GM12801 (cell line): ENCODE data around the gene SPATA3.

Experiments used
- TF ChIP-seq, protein P1 (sequence below): IDR thresholded peaks from one replicate; pipeline ENCODE4 v1.5.1; 2011; ENCODE audit warnings: control low read depth; ENCODE audit not compliant: insufficient read length; ENCODE audit errors: extremely low read depth

The SPATA3 gene

DNA sequence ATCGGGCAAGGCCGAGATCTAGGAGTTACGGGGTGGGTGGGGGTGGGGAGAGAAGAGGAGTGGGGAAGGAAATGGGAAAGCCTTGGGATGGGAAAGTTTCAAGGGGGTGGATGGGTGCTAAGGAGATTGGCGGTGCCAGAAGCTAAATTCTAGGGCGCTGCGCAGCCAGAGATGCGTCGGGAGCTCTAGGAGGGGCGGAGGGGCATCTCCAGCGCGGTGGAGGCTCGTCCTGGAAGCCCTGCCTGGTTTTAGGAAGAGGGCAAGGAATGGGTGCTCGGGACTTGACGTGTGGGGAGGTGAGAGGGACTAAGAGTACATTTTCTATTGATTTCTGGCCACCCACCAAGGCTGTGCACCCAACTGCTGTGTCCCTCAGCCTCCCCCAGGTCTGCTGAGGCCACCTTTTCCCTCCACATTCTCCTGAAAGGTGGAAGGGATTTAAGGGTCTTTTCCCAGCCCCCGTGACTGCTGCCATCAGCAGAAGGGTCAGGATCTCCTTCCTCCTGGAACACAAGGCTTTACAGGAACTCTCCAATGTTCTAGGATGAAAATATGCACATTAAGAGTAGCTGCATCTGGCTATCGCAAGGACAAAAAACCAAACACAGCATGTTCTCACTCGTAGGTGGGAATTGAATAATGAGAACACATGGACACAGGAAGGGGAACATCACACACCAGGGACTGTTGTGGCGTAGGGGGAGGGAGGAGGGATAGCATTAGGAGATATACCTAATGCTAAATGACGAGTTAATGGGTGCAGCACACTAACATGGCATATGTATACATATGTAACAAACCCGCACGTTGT lies 42.8 kb downstream of the SPATA3 start:
- TF ChIP-seq, protein P1, sequence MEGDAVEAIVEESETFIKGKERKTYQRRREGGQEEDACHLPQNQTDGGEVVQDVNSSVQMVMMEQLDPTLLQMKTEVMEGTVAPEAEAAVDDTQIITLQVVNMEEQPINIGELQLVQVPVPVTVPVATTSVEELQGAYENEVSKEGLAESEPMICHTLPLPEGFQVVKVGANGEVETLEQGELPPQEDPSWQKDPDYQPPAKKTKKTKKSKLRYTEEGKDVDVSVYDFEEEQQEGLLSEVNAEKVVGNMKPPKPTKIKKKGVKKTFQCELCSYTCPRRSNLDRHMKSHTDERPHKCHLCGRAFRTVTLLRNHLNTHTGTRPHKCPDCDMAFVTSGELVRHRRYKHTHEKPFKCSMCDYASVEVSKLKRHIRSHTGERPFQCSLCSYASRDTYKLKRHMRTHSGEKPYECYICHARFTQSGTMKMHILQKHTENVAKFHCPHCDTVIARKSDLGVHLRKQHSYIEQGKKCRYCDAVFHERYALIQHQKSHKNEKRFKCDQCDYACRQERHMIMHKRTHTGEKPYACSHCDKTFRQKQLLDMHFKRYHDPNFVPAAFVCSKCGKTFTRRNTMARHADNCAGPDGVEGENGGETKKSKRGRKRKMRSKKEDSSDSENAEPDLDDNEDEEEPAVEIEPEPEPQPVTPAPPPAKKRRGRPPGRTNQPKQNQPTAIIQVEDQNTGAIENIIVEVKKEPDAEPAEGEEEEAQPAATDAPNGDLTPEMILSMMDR: no peak

DNA sequence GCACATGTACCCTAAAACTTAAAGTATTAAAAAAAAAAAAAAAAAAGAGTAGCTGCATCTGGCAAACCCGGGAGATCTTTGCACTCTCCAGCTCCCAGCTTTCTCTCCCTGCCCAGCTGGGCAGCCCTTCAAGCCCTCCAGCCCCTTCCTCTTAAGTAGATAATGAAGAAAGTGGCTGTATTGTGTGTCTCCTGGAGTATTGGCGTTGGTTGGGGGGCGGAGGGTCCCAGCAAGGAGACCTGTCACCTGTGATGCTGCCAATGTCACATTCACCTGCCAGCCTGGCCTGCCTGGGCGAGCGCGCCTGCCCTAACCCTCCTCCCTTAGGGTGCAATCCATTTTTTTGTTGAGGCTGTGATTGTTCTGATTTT lies 43.4 kb downstream of the SPATA3 start:
- TF ChIP-seq, protein P1: no peak

DNA sequence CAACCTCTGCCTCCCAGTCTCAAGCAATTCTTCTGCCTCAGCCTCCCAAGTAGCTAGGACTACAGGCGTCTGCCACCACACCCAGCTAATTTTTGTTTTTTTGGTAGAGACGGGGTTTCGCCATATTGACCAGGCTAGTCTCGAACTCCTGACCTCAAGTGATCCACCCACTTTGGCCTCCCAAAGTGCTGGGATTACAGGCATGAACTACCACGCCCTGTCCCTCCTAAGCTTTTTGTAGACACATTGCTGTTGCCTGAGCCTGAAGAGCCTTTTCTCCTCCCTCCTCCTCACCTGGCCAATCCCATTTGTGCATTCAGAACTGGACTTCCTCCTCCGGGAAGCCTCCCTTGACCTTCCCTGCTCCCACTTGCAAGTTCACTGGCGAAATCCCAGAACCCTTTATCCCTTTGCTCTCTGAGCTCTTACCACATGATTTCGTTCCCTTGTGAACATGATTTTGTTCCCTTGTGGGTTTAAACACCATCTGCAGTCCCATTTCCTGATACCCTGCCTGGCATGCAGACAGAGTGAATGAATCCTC lies 44.0 kb downstream of the SPATA3 start:
- TF ChIP-seq, protein P1: no peak

DNA sequence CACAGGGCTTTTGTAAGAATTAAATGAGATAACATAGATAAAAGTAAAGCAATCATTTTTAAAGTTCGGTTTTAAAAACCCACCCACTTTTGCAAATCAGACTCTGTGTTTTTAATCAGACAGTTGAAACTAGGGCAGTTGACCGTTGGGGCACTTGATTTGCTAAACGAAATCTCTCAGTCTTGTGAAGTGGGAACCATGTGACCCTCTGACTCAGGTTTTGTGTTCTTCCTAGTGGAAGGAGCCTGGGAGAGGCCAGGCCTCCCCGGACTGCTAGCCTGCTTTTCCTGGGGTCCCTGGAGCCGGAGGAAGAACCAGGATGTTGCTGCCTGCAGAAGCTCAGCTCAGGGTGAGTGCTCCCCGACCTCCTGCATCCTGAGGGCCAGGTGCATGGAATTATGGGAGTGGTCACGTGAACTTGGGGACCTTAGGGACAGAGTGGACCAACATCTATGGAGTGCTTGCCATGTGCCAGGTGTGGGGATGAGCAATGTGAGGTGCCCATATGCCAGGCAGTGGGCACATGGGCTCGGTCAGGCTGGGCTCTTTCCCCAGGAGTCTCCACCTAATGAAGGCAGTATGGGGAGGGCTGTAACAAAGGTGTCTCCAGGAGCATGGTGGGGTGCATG lies 45.3 kb downstream of the SPATA3 start:
- TF ChIP-seq, protein P1: no peak

DNA sequence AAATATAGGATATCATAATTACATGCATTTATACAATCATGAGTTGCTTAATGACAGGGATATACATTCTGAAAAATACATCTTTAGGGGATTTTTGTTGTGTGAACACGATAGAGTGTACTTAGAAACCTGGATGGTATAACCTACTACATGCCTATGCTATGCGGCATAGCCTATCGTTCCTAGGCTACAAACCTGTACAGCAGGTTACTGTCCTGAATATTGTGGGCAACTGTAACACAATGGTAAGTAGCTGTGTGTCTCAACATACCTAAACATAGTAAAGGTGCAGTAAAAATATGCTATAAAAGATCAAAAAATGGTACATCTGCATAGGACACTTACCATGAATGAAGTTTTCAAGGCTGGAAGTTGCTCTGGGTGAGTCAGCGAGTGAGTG lies 47.9 kb downstream of the SPATA3 start:
- TF ChIP-seq, protein P1: no peak

DNA sequence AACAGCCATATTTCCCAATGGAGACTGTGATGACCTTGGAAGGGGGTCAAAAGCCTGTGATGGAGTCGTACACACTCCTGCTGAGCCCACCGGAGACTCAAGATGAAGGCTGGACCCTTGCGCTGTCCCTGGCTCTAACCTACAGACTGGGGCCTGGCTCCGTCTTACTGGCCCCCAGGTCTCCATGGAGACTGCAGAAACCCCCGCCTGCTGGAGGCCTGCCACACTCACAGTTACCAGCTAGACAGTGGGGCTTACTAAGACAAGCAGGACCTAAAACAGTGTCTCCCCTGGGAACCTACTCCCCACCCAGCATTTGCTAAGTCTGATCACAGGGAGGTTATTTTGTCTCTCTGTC lies 51.0 kb downstream of the SPATA3 start:
- TF ChIP-seq, protein P1: no peak

DNA sequence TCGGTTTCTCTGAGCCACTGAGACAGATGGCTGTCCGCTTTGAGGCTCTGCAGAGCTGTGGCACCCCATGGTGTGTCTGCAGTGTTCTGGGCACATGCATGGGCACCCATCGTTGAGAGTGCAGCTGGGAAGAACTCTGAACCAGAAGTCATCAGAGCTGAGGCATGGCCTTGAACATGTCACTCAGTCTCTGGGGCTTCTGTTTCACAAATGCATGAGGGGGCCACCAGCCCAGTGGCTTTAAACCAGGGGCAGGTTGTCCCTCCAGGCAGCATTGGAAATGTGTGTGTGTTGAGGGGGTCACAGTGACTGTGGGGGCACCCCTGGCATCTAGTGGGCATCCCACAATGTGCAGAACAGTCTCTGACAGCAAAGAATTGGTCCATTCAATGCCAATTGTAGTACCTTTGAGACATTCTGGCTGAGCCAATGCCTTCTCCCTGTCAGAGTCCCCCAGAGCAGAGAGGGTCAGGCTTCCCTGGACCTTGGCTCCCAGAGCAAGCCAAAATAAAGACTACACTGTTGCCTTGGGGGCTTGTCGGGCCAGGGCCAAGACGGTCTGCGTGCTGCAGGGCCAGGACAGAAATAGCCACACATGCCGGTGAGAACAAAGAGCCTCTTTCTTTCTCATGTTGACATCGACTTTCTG lies 51.5 kb downstream of the SPATA3 start:
- TF ChIP-seq, protein P1: no peak
